Stimulated activated CD4-positive, alpha-beta T cell treated with anti-CD3 and anti-CD28 coated beads, TNF-alpha, amount 100 ng/mL, for 24 hours (primary cell): ENCODE measurements around the gene FES.
A peak's percentile ranks its signal among the peaks of the same experiment; 100 is the strongest.
"Not testable (repeated sequence)": the region's sequence is repeated elsewhere in the genome, so short reads cannot be mapped to it uniquely, and the experiment has no call there.

Experiments
- DNase-seq, 3 experiments: peaks; one replicate each; pipeline ENCODE4 v3.0.0-alpha.2; 2020; ENCODE audit warnings: low read depth in 3 of 3

Gene FES

GRCh38 chr15:90891346-90891949 lies 7.1 kb downstream of the FES start:
- DNase-seq, result no peak

- no peak for DNase-seq
Measured at GRCh38 chr15:90892023-90892422, 7.7 kb downstream of the FES start.

DNA sequence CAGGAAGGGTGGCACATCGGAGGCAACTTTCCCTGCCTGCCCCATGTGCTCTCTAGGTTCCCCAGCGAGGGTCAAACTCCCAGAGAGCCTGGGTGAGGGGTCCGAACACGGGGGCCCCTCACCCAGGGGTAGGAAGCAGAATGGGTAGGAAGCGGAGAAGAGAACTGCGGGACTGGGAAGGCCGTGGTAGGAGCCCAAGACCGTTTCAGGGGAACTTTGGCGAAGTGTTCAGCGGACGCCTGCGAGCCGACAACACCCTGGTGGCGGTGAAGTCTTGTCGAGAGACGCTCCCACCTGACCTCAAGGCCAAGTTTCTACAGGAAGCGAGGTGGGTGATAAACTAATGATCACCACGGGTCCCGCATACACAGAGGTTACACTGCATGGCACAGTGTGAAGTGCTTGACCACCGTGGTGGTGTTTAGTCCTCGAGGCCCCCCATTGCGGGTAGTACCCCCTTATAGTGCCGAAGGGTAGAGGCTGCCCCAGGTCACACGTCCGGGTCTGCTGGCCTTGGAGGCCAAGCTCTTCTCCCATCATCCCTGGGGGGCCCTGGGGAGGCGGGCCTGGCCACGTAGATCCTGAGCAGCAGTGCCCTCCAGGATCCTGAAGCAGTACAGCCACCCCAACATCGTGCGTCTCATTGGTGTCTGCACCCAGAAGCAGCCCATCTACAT lies 8.3 kb downstream of the FES start:
- DNase-seq, result no peak

- no peak for DNase-seq
Measured at GRCh38 chr15:90893175-90894090, 9.1 kb downstream of the FES start.

- DNase-seq, result no peak
Measured at GRCh38 chr15:90895571-90896117, 11.3 kb downstream of the FES start.

GRCh38 chr15:90897131-90897655 lies 12.9 kb downstream of the FES start:
- DNase-seq, result not testable (repeated sequence)

DNA sequence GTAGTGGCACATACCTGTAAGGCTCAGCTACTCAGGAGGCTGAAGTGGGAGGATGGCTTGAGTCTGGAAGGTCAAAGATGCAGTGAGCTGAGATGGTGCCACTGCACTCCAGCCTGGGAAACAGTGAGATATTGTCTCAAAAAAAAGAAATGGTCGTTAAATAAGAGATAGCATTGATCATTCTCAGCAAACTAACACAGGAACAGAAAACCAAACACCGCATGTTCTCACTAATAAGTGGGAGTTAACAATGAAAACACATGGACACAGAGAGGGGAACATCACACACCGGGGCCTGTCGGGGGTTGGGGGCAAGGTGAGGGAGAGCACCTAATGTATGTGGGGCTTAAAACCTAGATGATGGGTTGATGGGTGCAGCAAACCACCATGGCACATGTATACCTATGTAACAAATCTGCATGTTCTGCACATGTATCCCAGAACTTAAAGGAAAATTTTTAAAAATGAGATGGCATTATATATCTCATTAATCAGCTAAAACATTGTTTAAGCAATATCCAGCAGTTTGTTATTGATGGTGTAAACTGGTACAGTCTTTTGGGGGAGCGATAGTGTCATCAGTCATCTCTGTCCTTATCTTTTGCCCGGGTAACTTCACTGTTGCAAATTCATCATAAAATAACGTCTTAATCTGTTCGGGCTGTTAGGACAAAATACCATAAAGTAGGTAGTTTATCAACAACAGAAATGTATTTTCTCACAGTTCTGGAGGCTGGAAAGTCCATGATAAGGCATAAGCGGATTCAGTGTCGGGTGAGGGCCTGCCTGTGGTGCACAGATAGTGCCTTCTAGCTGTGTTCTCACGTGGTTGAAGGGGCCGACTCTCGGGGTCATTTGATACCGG lies 17.1 kb downstream of the FES start:
- DNase-seq, result no peak

DNA sequence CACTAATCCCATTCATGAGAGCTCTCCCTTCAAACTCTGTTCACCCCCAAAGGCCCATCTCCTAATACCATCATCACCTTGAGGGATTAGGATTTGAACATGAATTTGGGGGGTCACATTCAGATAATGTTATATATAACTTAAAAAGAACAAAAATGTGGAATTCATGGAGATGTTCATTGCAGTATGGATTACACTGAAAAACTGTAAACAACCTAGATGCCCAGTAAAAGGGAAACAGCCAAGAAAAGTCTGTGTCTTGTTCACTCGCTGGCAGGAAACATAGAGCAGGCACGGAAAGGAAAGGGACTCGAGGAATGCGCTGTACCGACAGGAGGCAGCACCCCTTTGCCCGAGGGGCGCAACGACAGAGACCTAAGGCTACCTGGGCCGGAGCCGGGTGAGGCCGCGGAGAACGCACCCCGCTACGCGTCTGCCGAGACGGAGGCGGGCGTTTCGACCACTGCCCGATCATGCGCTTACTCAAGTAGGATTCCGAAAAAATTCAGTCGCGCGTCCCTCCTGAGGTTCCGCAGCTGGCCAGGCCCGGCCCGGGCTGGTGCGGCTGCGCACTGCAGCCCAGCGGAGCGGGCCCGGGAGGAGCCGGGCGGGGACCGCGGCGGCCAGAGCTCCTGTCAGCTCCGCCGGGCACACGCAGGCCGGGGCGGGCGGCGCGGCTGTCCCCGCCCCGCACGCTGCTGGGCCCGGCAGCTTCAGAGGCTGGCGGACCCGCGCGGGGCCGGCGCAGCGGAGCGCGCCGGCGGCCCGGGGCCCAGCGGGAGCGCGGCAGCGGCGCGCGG lies 17.9 kb downstream of the FES start:
- DNase-seq, result peak; percentile 38 to 69 (median 46)

DNA sequence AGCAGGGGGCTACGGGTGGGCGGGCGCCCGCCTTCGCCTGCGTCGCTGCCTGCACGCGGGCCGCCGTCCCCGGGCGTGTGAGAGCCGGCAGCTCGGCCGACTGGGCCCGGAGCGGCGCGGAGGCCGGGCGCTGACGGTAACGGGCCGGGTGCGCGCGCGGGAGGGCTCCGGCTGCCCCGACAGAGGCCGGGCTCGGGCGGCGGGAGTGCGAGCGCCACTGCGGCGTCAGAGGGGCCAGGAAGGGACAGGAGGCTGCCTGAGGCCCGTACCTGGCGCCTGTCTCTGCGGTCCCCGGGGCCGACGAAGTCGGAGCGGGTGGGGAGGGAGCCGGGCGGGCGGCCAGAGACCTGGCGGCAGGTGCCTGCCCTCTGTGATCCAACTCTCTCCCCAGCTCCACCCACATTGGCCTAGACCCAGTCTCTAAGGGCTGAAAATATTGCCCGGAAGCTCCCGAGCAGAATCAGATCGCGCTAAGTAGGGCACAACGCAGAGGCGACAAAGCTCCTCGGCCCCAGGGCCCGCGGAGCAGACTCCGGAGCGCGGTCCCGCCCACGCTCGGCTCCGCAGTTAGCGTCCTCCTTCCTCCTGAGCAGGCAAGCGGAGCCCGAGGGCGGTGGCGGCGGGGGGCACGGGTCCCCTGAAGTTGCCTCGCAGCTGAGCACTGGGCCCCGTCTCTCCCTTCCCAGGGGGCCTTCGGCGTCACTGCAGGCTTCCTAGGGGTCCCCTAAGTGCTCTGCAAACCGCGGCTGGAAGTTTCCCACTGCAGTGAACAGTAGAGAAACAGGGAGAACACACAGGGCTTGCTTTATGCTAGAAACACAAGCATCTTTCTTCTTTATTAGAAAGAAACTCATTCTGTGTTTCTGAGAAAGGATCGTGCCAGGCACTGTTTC lies 18.8 kb downstream of the FES start, which contains the start of gene MAN2A2:
Gene MAN2A2, plus strand, starts transcription at position 463 of the 893 bp plus-strand sequence. CDS start 906 bp downstream, outside the sequence.
- DNase-seq, result peak; percentile 54 to 83 (median 69)

DNA sequence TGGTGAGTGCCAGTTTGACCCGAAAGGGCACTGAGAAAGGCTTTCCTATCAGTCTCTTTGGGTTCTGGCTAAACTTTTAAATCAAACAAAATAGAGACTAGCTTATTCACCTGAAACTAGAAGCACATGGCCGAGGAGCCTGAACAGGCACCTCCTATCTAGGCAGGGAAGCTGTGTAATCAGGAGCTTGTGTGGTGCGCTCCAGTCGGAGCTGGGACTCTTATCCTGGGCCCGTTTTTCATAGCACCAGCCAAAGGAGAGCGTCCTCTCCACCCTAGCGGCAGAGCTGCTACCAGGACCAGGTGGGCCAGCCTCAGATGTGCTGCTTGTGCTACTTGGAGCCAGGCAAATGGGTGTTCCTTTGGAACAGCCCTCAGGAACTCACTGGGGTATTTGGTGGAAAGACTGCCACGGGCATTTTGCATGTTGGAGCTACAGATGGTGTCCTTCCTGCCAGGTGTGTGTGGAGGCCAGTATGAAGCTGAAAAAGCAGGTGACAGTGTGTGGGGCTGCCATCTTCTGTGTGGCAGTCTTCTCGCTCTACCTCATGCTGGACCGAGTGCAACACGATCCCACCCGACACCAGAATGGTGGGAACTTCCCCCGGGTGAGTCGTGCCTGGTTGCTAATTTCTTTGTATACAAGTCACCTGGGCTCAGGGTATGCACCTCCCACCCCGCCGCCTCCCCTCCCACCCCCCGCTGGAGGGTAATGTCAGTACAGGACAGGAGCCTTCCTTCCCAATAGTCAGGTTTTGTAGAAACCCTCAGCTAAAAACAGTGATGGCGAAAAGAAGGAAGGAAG lies 19.6 kb downstream of the FES start:
- DNase-seq, result no peak

GRCh38 chr15:90904746-90905145 lies 20.4 kb downstream of the FES start:
- DNase-seq, result no peak

- no peak for DNase-seq
Measured at GRCh38 chr15:90905306-90906180, 21.2 kb downstream of the FES start.

- no peak for DNase-seq
Measured at GRCh38 chr15:90906181-90906849, 22.0 kb downstream of the FES start.

DNA sequence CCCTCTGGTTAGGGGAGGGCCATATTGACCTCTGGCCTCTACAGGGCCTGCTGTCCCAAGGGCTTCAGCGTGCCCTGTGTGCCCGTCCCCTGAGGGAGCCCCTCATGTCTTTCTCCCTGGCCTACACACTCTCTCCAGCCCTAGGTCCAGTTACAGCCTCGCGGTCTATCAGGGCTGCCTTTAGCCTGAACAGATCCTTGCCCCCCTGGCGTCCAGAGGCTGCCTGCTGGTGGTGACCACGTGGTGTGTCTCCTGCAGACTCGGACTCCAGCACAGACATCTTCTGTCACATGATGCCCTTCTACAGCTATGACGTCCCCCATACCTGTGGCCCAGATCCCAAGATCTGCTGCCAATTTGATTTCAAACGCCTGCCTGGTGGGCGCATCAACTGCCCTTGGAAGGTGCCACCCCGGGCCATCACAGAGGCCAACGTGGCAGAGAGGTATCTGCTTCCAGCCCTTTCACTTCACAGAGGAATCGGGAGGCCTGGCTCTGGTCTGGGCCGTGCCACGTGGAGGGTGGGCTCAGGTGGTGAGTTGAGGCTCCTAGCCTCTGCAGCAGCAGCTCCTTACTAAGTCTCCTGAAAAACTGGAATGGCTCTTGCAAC lies 22.9 kb downstream of the FES start:
- DNase-seq, result no peak

GRCh38 chr15:90907838-90908507 lies 23.7 kb downstream of the FES start:
- no peak for DNase-seq

DNA sequence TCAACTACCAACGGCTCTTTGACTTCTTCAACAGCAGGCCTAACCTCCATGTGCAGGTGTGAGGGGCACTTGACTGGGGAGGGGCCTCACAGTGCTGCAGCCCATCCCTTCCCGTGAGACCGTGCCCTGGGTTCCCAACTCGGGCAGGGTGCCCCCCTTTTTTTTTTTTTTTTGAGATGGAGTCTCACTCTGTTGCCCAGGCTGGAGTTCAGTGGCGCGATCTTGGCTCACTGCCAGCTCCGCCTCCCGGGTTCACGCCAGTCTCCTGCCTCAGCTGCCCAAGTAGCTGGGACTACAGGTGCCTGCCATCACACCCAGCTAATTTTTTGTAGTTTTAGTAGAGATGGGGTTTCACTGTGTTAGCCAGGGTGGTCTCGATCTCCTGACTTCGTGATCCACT lies 25.1 kb downstream of the FES start:
- DNase-seq, result not testable (repeated sequence)
